NCI-H2227 (cell line): ENCODE measurements around the gene CORO6.

Source experiments
- DNase-seq: peaks from one replicate; lab custom pipeline; 2025; ENCODE audit not compliant: unreplicated experiment; lab: John Stamatoyannopoulos, UW

CORO6 gene

GRCh38 chr17:29578626-29579485 is 43.9 kb downstream of the CORO6 start:
- no peak for DNase-seq

GRCh38 chr17:29577385-29578211 is 45.1 kb downstream of the CORO6 start:
- DNase-seq = no peak

GRCh38 chr17:29577001-29577370 is 45.7 kb downstream of the CORO6 start:
- DNase-seq = no peak

- no peak for DNase-seq
These were observed 46.3 kb downstream of the CORO6 start for GRCh38 chr17:29576214-29577000.

GRCh38 chr17:29575511-29576213 is 47.0 kb downstream of the CORO6 start:
- no peak for DNase-seq

- no peak for DNase-seq
These were observed 47.8 kb downstream of the CORO6 start for GRCh38 chr17:29574732-29575510.

GRCh38 chr17:29573871-29574731 is 48.6 kb downstream of the CORO6 start:
- no peak for DNase-seq

- no peak for DNase-seq
These were observed 49.2 kb downstream of the CORO6 start for GRCh38 chr17:29573558-29573869.

- peak; percentile 16 for DNase-seq
These were observed 49.8 kb downstream of the CORO6 start for GRCh38 chr17:29572691-29573557.

- DNase-seq = no peak
These were observed 50.6 kb downstream of the CORO6 start for GRCh38 chr17:29571883-29572681.

- DNase-seq = no peak
These were observed 51.2 kb downstream of the CORO6 start for GRCh38 chr17:29571486-29571882.

- no peak for DNase-seq
These were observed 52.2 kb downstream of the CORO6 start for GRCh38 chr17:29570521-29570920.

- DNase-seq = no peak
These were observed 53.3 kb downstream of the CORO6 start for GRCh38 chr17:29569245-29569950.

- peak; percentile 86 for DNase-seq
These were observed 54.1 kb downstream of the CORO6 start, which contains the start of gene TP53I13 for GRCh38 chr17:29568331-29569244. TP53I13 (plus strand) TSS chr17:29568701; CDS start chr17:29568759, 58 bp downstream.

- peak; percentile 61 for DNase-seq
These were observed 55.0 kb downstream of the CORO6 start for GRCh38 chr17:29567554-29568330.
